CD4-positive, alpha-beta T cell (primary cell): Measurements from ENCODE around the gene THOC1. TPM values are rescaled to one million over a fixed set of nuclear protein-coding genes. Genes with fewer than 3 reads are reported as not detected.

ENCODE experiments used
- ATAC-seq: fragments of 200-7000 bp; cut with Tn5 transposase; one replicate; pipeline ENCODE4 v1.10.0; 2022; ENCODE audit warnings: mild to moderate bottlenecking; ENCODE audit not compliant: poor library complexity
- CTCF ChIA-PET: fragments of 350-600 bp; sonication (Branson Sonifier 250); formaldehyde crosslinking; loops from one replicate; lab custom pipeline; 2021; ENCODE audit warnings: antibody characterized with exemption, inconsistent platforms; lab: Charles Lee
- POLR2A ChIA-PET: fragments of 350-600 bp; sonication (Branson Sonifier 250); formaldehyde crosslinking; loops from one replicate; lab custom pipeline; 2021; ENCODE audit warnings: antibody characterized with exemption, inconsistent platforms; lab: Charles Lee
- DNase-seq, 14 experiments: peaks; one replicate each; pipeline ENCODE4 v3.0.0-alpha.2; 2013 to 2020; ENCODE audit warnings: mixed read lengths in 2 of 14
- H3K27ac ChIP-seq, 2 donors: one replicate each; pipeline versions ENCODE4 v1.5.1 to v1.7.0; 2013; ENCODE audit warnings: low read length in 2 of 2, low read depth in 1 of 2, mild to moderate bottlenecking in 1 of 2
- H3K27me3 ChIP-seq, 2 experiments: 1 replicate in 1 of 2; 2 replicates in 1 of 2; pipeline versions ENCODE4 v1.6.1 to v1.7.0; 2013; ENCODE audit warnings: low read length in 2 of 2, control low read depth in 1 of 2, mild to moderate bottlenecking in 1 of 2, moderate library complexity in 1 of 2; ENCODE audit not compliant: insufficient read depth in 2 of 2, control insufficient read depth in 1 of 2
- H3K36me3 ChIP-seq: one replicate; pipeline ENCODE4 v1.6.1; 2013; ENCODE audit warnings: low read length, control low read depth; ENCODE audit not compliant: insufficient read depth
- H3K4me1 ChIP-seq: one replicate; pipeline ENCODE4 v1.6.1; 2013; ENCODE audit warnings: low read length, control low read depth; ENCODE audit not compliant: insufficient read depth
- H3K4me3 ChIP-seq: one replicate; pipeline ENCODE4 v1.5.1; 2013; ENCODE audit warnings: mild to moderate bottlenecking, low read length, moderate library complexity
- H3K9me3 ChIP-seq, 2 experiments: 1 replicate in 1 of 2; 2 replicates in 1 of 2; pipeline versions ENCODE4 v1.6.1 to v1.7.0; 2013; ENCODE audit warnings: low read length in 2 of 2, mild to moderate bottlenecking in 2 of 2, control low read depth in 1 of 2, moderate library complexity in 1 of 2; ENCODE audit not compliant: control insufficient read depth in 1 of 2, insufficient read depth in 1 of 2
- H3K27ac Mint-ChIP-seq: one replicate; pipeline ENCODE4 v1.8.0; 2020; ENCODE audit warnings: mixed read lengths
- H3K27me3 Mint-ChIP-seq: one replicate; pipeline ENCODE4 v1.8.0; 2021; ENCODE audit warnings: mixed read lengths
- H3K36me3 Mint-ChIP-seq: one replicate; pipeline ENCODE4 v1.8.0; 2021; ENCODE audit warnings: low read depth, mixed read lengths
- H3K4me1 Mint-ChIP-seq: one replicate; pipeline ENCODE4 v1.8.0; 2021; ENCODE audit warnings: low read depth, mixed read lengths
- H3K4me3 Mint-ChIP-seq: one replicate; pipeline ENCODE4 v1.8.0; 2020; ENCODE audit warnings: mild to moderate bottlenecking, mixed read lengths
- H3K9me3 Mint-ChIP-seq: one replicate; pipeline ENCODE4 v1.8.0; 2020; ENCODE audit warnings: mixed read lengths
- intact Hi-C, 2 experiments: fragments of 100-400 bp; cut with DNase I in 1 of 2; cut with micrococcal nuclease in 1 of 2; formaldehyde crosslinking; loops; one replicate each; pipeline versions ENCODE4 v1.15.1 to v1.9.0; 2023 to 2025; cut with DNase I, micrococcal nuclease
- polyA plus RNA-seq, 2 donors: library from polyadenylated mRNA; unstranded; fragments of 120-200 nt; gene quantifications; one replicate each; pipeline ENCODE4 v1.2.1, GENCODE V29; 2013
- total RNA-seq, 174 experiments: library from RNA in 2 of 174; stranded (reverse) in 2 of 174; gene quantifications; one replicate each; pipeline ENCODE4 v1.2.3 and lab custom pipeline; 2021 to 2026
- TF ChIP-seq, protein P1 (sequence below): fragments of 200-600 bp; IDR thresholded peaks from one replicate; pipeline ENCODE4 v1.8.0; 2022; ENCODE audit warnings: antibody characterized with exemption, mild to moderate bottlenecking

Gene THOC1, protein sequence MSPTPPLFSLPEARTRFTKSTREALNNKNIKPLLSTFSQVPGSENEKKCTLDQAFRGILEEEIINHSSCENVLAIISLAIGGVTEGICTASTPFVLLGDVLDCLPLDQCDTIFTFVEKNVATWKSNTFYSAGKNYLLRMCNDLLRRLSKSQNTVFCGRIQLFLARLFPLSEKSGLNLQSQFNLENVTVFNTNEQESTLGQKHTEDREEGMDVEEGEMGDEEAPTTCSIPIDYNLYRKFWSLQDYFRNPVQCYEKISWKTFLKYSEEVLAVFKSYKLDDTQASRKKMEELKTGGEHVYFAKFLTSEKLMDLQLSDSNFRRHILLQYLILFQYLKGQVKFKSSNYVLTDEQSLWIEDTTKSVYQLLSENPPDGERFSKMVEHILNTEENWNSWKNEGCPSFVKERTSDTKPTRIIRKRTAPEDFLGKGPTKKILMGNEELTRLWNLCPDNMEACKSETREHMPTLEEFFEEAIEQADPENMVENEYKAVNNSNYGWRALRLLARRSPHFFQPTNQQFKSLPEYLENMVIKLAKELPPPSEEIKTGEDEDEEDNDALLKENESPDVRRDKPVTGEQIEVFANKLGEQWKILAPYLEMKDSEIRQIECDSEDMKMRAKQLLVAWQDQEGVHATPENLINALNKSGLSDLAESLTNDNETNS
- total RNA-seq (10 to 100 TPM; 92.9 to 96.5 TPM), total RNA-seq (lab: John Stamatoyannopoulos, UW) (57.1 to 235 (median 83.9) reads per million in 172 experiments)
- 46.7 TPM for polyA plus RNA-seq (2013, experiment 1 of 2)
- 60.0 TPM for polyA plus RNA-seq (2013, experiment 2 of 2)

DNA sequence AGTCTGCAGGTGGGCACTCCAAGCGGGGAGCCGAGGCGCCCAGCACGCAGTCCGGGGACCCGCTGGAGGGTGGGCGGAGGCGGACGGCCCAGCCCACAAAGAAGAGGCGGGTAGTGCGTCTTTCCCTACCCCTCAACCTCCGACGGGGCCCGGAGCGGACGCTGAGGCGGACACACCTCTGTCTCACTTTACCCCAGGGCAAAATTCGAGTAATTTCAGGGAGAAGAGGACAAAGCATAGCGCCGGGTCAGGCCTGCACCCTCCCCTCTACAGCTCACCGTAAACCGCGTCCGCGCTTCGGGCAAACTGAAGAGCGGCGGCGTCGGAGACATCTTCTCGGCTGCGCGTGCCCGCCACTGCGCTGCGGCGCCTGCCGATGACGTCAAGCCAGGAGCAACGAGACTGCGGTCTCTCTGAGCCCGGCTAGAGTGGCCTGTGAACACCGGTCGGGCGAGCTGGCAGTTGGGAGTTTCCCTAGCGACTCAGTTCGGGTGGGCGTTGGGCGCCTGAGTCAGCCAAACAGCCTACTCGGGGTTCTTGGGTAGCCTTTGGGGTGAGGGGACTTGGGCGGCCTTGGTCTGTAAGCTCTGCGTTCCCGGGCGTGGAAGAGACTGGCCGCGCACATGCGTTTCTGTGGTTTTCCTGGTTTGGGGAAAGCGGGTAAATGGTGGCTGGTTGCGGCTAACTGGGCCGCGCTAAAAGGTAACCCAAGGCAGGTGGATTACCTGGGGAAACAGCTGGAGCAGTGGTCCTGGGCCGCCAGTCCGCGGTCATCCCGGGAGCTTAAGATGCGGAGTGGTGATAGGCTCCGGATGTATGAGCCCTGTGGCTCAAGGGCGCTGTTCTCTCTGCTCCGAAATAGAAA, at the start of gene THOC1:
Gene THOC1 (minus strand): TSS at position 360 of the 865 bp plus-strand sequence. CDS start 28 bp downstream, at position 332.
- H3K4me3 Mint-ChIP-seq: peak within 1 kb of the TSS; percentile 98
- no peaks in the 10 kb centered on the region for H3K27me3 Mint-ChIP-seq
- Histone ChIP-seq H3K36me3 (peaks cover 18% of the 10 kb centered on the region), H3K27ac (peak within 1 kb of the TSS; percentile 97 to 98), H3K27me3 (no peaks in the 10 kb centered on the region), H3K4me1 (peaks cover 24% of the 10 kb centered on the region), H3K9me3 (no peaks in the 10 kb centered on the region), H3K4me3 (peak within 1 kb of the TSS; percentile 99)
- H3K9me3 Mint-ChIP-seq: no peaks in the 10 kb centered on the region
- peaks cover 46% of the 10 kb centered on the region for H3K36me3 Mint-ChIP-seq
- DNase-seq (peak; percentile 85 to 97 (median 92)), ATAC-seq (peak; percentile 89)
- TF ChIP-seq, protein P1, sequence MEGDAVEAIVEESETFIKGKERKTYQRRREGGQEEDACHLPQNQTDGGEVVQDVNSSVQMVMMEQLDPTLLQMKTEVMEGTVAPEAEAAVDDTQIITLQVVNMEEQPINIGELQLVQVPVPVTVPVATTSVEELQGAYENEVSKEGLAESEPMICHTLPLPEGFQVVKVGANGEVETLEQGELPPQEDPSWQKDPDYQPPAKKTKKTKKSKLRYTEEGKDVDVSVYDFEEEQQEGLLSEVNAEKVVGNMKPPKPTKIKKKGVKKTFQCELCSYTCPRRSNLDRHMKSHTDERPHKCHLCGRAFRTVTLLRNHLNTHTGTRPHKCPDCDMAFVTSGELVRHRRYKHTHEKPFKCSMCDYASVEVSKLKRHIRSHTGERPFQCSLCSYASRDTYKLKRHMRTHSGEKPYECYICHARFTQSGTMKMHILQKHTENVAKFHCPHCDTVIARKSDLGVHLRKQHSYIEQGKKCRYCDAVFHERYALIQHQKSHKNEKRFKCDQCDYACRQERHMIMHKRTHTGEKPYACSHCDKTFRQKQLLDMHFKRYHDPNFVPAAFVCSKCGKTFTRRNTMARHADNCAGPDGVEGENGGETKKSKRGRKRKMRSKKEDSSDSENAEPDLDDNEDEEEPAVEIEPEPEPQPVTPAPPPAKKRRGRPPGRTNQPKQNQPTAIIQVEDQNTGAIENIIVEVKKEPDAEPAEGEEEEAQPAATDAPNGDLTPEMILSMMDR: no peak
- peak within 1 kb of the TSS; percentile 100 for H3K27ac Mint-ChIP-seq
- intact Hi-C loops: loop anchor here (1.0 to 10.0 kb wide), 8 partner anchors 63 to 547 kb away; partner anchors contain the start of genes CLUL1 (in 1 of the 2), USP14 (in 1 of the 2) and YES1 (in 1 of the 2)
- H3K4me1 Mint-ChIP-seq: peaks cover 44% of the 10 kb centered on the region
- ChIA-PET POLR2A (interaction anchor here (0.6 to 2.5 kb wide), 11 partner anchors 9 to 545 kb away, joined by 3 to 51 read pairs (median 4); partner anchors contain the start of gene USP14), CTCF (interaction anchor here (1.2 to 1.4 kb wide), 2 partner anchors 91 to 107 kb away, joined by 3 to 4 read pairs; no protein-coding TSS in a partner anchor)

DNA sequence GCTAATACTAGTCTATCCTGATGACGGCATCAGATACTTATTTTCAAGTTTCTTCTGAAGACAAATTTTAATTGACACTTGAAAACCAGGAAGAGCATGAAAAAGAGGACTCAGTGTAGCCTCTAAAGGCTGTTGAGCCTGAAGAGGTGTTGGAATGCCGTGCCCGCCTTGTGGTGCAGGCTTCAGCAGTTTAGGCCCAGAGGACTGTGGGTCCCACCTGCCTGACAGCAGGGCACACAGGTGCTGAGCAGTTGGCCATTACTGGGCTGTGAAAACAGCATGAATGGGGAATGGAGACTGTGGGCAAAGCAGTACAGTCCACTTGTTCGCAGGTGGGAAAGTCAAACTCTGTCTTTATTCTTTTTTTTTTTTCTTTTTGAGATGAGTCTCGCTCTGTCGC, 49.8 kb upstream of the THOC1 start:
- TF ChIP-seq, protein P1: no peak
- Mint-ChIP-seq H3K4me1 (peaks cover 2% of the 10 kb centered on the region), H3K27ac (no peak overlapping the region), H3K36me3 (no peaks in the 10 kb centered on the region), H3K27me3 (no peaks in the 10 kb centered on the region), H3K9me3 (no peaks in the 10 kb centered on the region), H3K4me3 (no peak overlapping the region)
- DNase-seq: no peak
- no peak for ATAC-seq
- Histone ChIP-seq H3K9me3 (no peaks in the 10 kb centered on the region), H3K27me3 (peaks cover 0 to 2% of the 10 kb centered on the region in 2 experiments), H3K27ac (no peak overlapping the region), H3K4me1 (peaks cover 3% of the 10 kb centered on the region), H3K4me3 (no peak overlapping the region), H3K36me3 (no peaks in the 10 kb centered on the region)
- ChIA-PET CTCF (no interaction called here), POLR2A (no interaction called here)
- intact Hi-C loops: no loop called here

DNA sequence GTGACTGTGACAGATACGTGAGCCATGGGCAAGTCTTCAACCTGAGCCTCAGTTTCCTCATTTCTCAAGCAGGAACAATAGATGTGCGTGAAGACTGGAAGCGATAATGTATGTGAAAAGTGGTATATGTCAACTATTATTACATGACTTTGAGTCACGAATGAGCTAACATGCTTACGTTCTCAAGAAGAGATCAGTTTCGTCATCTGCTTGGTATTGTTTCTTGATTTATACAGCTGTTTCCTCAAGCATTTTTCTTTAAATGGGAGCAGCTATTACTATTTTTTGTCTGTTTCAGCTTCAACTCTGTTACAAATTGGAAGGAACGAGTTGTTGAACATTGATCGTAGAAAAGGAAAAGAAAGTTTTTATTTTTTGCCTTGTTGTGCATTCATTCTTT, 48.5 kb upstream of the THOC1 start:
- H3K27ac ChIP-seq: no peak overlapping the region
- ChIA-PET CTCF (no interaction called here), POLR2A (no interaction called here)
- Mint-ChIP-seq H3K27me3 (no peaks in the 10 kb centered on the region), H3K36me3 (no peaks in the 10 kb centered on the region), H3K4me1 (no peaks in the 10 kb centered on the region), H3K9me3 (no peaks in the 10 kb centered on the region), H3K27ac (no peak overlapping the region), H3K4me3 (no peak overlapping the region)
- no peaks in the 10 kb centered on the region for H3K4me1 ChIP-seq
- ATAC-seq (no peak), DNase-seq (no peak)
- intact Hi-C loops: no loop called here
- no peaks in the 10 kb centered on the region for H3K36me3 ChIP-seq
- no peak overlapping the region for H3K4me3 ChIP-seq
- peaks cover 0 to 2% of the 10 kb centered on the region in 2 experiments for H3K27me3 ChIP-seq
- TF ChIP-seq, protein P1: no peak
- no peaks in the 10 kb centered on the region for H3K9me3 ChIP-seq
